Measurements from ENCODE around the gene TBR1.

- TF ChIP-seq CTCF (IDR thresholded peaks at IDR 0.05) (no peak), POLR2A (IDR thresholded peaks at IDR 0.05) (no peak), POLR2AphosphoS5 (IDR thresholded peaks at IDR 0.05) (no peak)
Measured at GRCh38 chr2:161409308-161409907, 6.7 kb upstream of the TBR1 start.
